HEK293 (cell line): ENCODE data around the gene ACP4.

Source experiments
- CTCF ChIA-PET: fragments of 350-600 bp; formaldehyde crosslinking; extraction: SDS; loops from one replicate; lab custom pipeline; 2021; ENCODE audit warnings: antibody characterized with exemption; lab: Yijun Ruan, JAX
- POLR2A ChIA-PET: fragments of 300-600 bp; formaldehyde crosslinking; extraction: SDS; loops from one replicate; lab custom pipeline; 2020; ENCODE audit warnings: antibody characterized with exemption, inconsistent platforms; lab: Yijun Ruan, JAX
- H3K27ac ChIP-seq: fragments of 200-500 bp; sonication (Bioruptor generic); 2 replicates; pipeline ENCODE4 v1.5.1; 2014; ENCODE audit warnings: low read depth, low read length, control low read depth, inconsistent platforms; ENCODE audit errors: extremely low read depth
- H3K36me3 ChIP-seq, 2 experiments: fragments of 200-500 bp in 1 of 2; sonication (Bioruptor generic) in 1 of 2; 1 replicate in 1 of 2; 2 replicates in 1 of 2; pipeline ENCODE4 v1.5.1; 2014 to 2017; ENCODE audit warnings: inconsistent platforms in 2 of 2, low read length in 2 of 2; ENCODE audit not compliant: control insufficient read depth in 2 of 2, insufficient read depth in 1 of 2
- H3K4me1 ChIP-seq: fragments of 200-500 bp; sonication (Bioruptor generic); 2 replicates; pipeline ENCODE4 v1.5.1; 2014; ENCODE audit warnings: mild to moderate bottlenecking, low read length, inconsistent platforms; ENCODE audit not compliant: control insufficient read depth, insufficient read depth
- H3K4me3 ChIP-seq: 2 replicates; pipeline ENCODE4 v1.5.1; 2011; ENCODE audit warnings: low read depth, mild to moderate bottlenecking, control low read depth, low read length, moderate library complexity
- H3K9me3 ChIP-seq: fragments of 200-500 bp; sonication (Bioruptor generic); 2 replicates; pipeline ENCODE4 v1.5.1; 2014; ENCODE audit warnings: low read depth, low read length, inconsistent platforms; ENCODE audit not compliant: control insufficient read depth, insufficient read depth
- BCL11A ChIP-seq: fragments of 450-650 bp; formaldehyde crosslinking; IDR thresholded peaks from 2 replicates; pipeline ENCODE4 v1.5.1; 2016; ENCODE audit warnings: low read depth, missing biosample characterization, missing genetic modification characterization
- BCL11B ChIP-seq: fragments of 450-650 bp; formaldehyde crosslinking; IDR thresholded peaks from 2 replicates; pipeline ENCODE4 v1.5.1; 2016; ENCODE audit warnings: low read depth, missing biosample characterization, missing genetic modification characterization
- EGR2 ChIP-seq: fragments of 450-650 bp; formaldehyde crosslinking; IDR thresholded peaks from 2 replicates; pipeline ENCODE4 v1.5.1; 2016; ENCODE audit warnings: low read depth, missing biosample characterization, missing genetic modification characterization
- GLIS1 ChIP-seq: fragments of 450-650 bp; formaldehyde crosslinking; IDR thresholded peaks from 2 replicates; pipeline ENCODE4 v1.5.1; 2016; ENCODE audit warnings: missing biosample characterization, missing genetic modification characterization
- GLIS2 ChIP-seq: fragments of 450-650 bp; formaldehyde crosslinking; IDR thresholded peaks from 2 replicates; pipeline ENCODE4 v1.5.1; 2016; ENCODE audit warnings: missing biosample characterization, missing genetic modification characterization
- HOXA7 ChIP-seq: sonication (generic); formaldehyde crosslinking; IDR thresholded peaks from 2 replicates; pipeline ENCODE4 v1.8.1; 2022; ENCODE audit warnings: missing genetic modification reagents, borderline replicate concordance
- HOXC10 ChIP-seq: sonication (generic); formaldehyde crosslinking; IDR thresholded peaks from 2 replicates; pipeline ENCODE4 v1.8.1; 2023; ENCODE audit warnings: mild to moderate bottlenecking, missing genetic modification reagents
- REST ChIP-seq: fragments of 450-650 bp; formaldehyde crosslinking; IDR thresholded peaks from 2 replicates; pipeline ENCODE4 v1.5.1; 2016; ENCODE audit warnings: missing biosample characterization, missing genetic modification characterization
- SALL2 ChIP-seq: fragments of 450-650 bp; formaldehyde crosslinking; IDR thresholded peaks from 2 replicates; pipeline ENCODE4 v1.5.0; 2017; ENCODE audit warnings: missing biosample characterization, mild to moderate bottlenecking, missing genetic modification characterization, borderline replicate concordance
- SCRT2 ChIP-seq: fragments of 450-650 bp; formaldehyde crosslinking; IDR thresholded peaks from 2 replicates; pipeline ENCODE4 v1.5.1; 2016; ENCODE audit warnings: missing biosample characterization, missing genetic modification characterization
- ZBTB1 ChIP-seq: fragments of 450-650 bp; formaldehyde crosslinking; IDR thresholded peaks from 2 replicates; pipeline ENCODE4 v1.5.1; 2016; ENCODE audit warnings: missing biosample characterization, missing genetic modification characterization
- ZBTB17 ChIP-seq: fragments of 450-650 bp; formaldehyde crosslinking; IDR thresholded peaks from 2 replicates; pipeline ENCODE4 v1.5.1; 2016; ENCODE audit warnings: missing biosample characterization, missing genetic modification characterization
- ZFP37 ChIP-seq: fragments of 450-650 bp; formaldehyde crosslinking; IDR thresholded peaks from 2 replicates; pipeline ENCODE4 v1.5.1; 2016; ENCODE audit warnings: missing biosample characterization, missing genetic modification characterization
- ZIC2 ChIP-seq: fragments of 450-650 bp; formaldehyde crosslinking; IDR thresholded peaks from 2 replicates; pipeline ENCODE4 v1.5.1; 2016; ENCODE audit warnings: missing biosample characterization, missing genetic modification characterization
- ZNF202 ChIP-seq: fragments of 450-650 bp; formaldehyde crosslinking; IDR thresholded peaks from 2 replicates; pipeline ENCODE4 v1.5.1; 2016; ENCODE audit warnings: missing biosample characterization, missing genetic modification characterization, borderline replicate concordance
- ZNF510 ChIP-seq: fragments of 450-650 bp; formaldehyde crosslinking; IDR thresholded peaks from 2 replicates; pipeline ENCODE4 v1.5.1; 2018; ENCODE audit warnings: mild to moderate bottlenecking, missing genetic modification characterization, missing biosample characterization; ENCODE audit not compliant: insufficient replicate concordance
- ZNF561 ChIP-seq: fragments of 450-650 bp; IDR thresholded peaks from 2 replicates; pipeline ENCODE4 v1.5.1; 2018; ENCODE audit warnings: missing biosample characterization, missing genetic modification characterization, borderline replicate concordance
- ZNF843 ChIP-seq: fragments of 450-650 bp; formaldehyde crosslinking; IDR thresholded peaks from 2 replicates; pipeline ENCODE4 v1.5.1; 2016; ENCODE audit warnings: missing biosample characterization, missing genetic modification characterization
- TF ChIP-seq, protein P1 (sequence below): fragments of 450-650 bp; formaldehyde crosslinking; IDR thresholded peaks from 2 replicates; pipeline ENCODE4 v1.5.1; 2016; ENCODE audit warnings: missing biosample characterization, missing genetic modification characterization
- TF ChIP-seq, protein P2 (sequence below): fragments of 450-650 bp; formaldehyde crosslinking; IDR thresholded peaks from 2 replicates; pipeline ENCODE4 v1.5.1; 2016; ENCODE audit warnings: missing biosample characterization, missing genetic modification characterization

Gene ACP4

GRCh38 chr19:50797781-50798658 is 7.8 kb downstream of the ACP4 start:
- Histone ChIP-seq H3K27ac (no peak overlapping the region; the same call in 1 of the 2 replicates), H3K4me1 (peaks cover 15% of the 10 kb centered on the region), H3K9me3 (no peaks in the 10 kb centered on the region), H3K36me3 (peaks cover 34 to 76% of the 10 kb centered on the region in 2 experiments), H3K4me3 (no peak overlapping the region)
- POLR2A ChIA-PET: interaction anchor here (0.5 to 1.1 kb wide), 4 partner anchors 73 to 479 kb away, joined by 3 read pairs; partner anchors contain the start of gene POLD1
- TF ChIP-seq REST (tag by site-specific recombination) (peak; percentile 97), GLIS1 (tag by site-specific recombination) (no peak), ZIC2 (tag by site-specific recombination) (peak; percentile 98), ZFP37 (tag by site-specific recombination) (no peak), ZBTB1 (no peak), ZNF561 (tag by site-specific recombination) (no peak), ZNF843 (tag by site-specific recombination) (no peak), ZNF202 (tag by site-specific recombination) (no peak), HOXC10 (CRISPR knock-in tag) (no peak), EGR2 (tag by site-specific recombination) (no peak), GLIS2 (tag by site-specific recombination) (peak; percentile 17; the same call in 1 of the 2 replicates)
- TF ChIP-seq, protein P1, sequence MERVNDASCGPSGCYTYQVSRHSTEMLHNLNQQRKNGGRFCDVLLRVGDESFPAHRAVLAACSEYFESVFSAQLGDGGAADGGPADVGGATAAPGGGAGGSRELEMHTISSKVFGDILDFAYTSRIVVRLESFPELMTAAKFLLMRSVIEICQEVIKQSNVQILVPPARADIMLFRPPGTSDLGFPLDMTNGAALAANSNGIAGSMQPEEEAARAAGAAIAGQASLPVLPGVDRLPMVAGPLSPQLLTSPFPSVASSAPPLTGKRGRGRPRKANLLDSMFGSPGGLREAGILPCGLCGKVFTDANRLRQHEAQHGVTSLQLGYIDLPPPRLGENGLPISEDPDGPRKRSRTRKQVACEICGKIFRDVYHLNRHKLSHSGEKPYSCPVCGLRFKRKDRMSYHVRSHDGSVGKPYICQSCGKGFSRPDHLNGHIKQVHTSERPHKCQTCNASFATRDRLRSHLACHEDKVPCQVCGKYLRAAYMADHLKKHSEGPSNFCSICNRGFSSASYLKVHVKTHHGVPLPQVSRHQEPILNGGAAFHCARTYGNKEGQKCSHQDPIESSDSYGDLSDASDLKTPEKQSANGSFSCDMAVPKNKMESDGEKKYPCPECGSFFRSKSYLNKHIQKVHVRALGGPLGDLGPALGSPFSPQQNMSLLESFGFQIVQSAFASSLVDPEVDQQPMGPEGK: peak; percentile 26; the same call in 1 of the 2 replicates
- TF ChIP-seq, protein P2, sequence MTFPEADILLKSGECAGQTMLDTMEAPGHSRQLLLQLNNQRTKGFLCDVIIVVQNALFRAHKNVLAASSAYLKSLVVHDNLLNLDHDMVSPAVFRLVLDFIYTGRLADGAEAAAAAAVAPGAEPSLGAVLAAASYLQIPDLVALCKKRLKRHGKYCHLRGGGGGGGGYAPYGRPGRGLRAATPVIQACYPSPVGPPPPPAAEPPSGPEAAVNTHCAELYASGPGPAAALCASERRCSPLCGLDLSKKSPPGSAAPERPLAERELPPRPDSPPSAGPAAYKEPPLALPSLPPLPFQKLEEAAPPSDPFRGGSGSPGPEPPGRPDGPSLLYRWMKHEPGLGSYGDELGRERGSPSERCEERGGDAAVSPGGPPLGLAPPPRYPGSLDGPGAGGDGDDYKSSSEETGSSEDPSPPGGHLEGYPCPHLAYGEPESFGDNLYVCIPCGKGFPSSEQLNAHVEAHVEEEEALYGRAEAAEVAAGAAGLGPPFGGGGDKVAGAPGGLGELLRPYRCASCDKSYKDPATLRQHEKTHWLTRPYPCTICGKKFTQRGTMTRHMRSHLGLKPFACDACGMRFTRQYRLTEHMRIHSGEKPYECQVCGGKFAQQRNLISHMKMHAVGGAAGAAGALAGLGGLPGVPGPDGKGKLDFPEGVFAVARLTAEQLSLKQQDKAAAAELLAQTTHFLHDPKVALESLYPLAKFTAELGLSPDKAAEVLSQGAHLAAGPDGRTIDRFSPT (tag by site-specific recombination): peak; percentile 81
- CTCF ChIA-PET: interaction anchor here (0.6 to 9.4 kb wide), 3 partner anchors 46 to 123 kb away, joined by 3 to 79 read pairs (median 4); no protein-coding TSS in a partner anchor

GRCh38 chr19:50798659-50799546 is 8.7 kb downstream of the ACP4 start:
- Histone ChIP-seq H3K27ac (no peak overlapping the region; the same call in none of the 2 replicates), H3K4me3 (no peak overlapping the region), H3K9me3 (no peaks in the 10 kb centered on the region), H3K36me3 (peaks cover 38 to 84% of the 10 kb centered on the region in 2 experiments), H3K4me1 (peaks cover 15% of the 10 kb centered on the region)
- ChIA-PET CTCF (interaction anchor here (6.5 to 9.4 kb wide), 2 partner anchors 122 to 123 kb away, joined by 52 to 79 read pairs; no protein-coding TSS in a partner anchor), POLR2A (interaction anchor here (0.8 to 1.1 kb wide), 2 partner anchors 267 to 414 kb away, joined by 3 read pairs; partner anchors contain the start of gene POLD1)
- TF ChIP-seq SALL2 (no peak), ZNF510 (tag by site-specific recombination) (no peak), BCL11B (tag by site-specific recombination) (0 out of 2 replicates have a peak, but pooled peaks have one; percentile 16), GLIS2 (tag by site-specific recombination) (peak; percentile 20; the same call in 1 of the 2 replicates), HOXA7 (no peak), BCL11A (tag by site-specific recombination) (peak; percentile 37; the same call in 1 of the 2 replicates), ZBTB17 (tag by site-specific recombination) (no peak), SCRT2 (tag by site-specific recombination) (0 out of 2 replicates have a peak, but pooled peaks have one; percentile 11)
